Measurements from ENCODE around the gene PRPF38B.
"Not testable (repeated sequence)": the region's sequence is repeated elsewhere in the genome, so short reads cannot be mapped to it uniquely, and the experiment has no call there.

Gene PRPF38B

DNA sequence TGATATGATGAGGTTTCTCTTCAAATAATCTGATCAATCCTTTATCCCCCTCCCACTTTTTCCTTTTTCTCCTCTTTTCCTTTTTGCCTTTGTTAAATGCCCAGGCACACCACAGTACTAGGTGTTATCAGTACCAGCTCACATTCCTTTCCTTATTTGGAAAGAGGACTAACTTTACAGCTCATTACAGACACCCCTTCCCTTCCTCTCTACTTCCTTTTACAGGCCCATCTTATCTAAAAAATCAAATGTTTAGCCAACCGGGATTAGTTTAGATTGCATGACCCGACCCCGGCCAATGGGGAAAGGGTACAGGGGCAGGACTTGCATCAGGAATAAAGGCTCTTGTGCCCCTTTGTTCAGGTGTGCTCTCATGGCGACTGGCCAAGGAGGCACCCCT, 10.4 kb upstream of the PRPF38B start:
- not testable (repeated sequence) for DNase-seq

DNA sequence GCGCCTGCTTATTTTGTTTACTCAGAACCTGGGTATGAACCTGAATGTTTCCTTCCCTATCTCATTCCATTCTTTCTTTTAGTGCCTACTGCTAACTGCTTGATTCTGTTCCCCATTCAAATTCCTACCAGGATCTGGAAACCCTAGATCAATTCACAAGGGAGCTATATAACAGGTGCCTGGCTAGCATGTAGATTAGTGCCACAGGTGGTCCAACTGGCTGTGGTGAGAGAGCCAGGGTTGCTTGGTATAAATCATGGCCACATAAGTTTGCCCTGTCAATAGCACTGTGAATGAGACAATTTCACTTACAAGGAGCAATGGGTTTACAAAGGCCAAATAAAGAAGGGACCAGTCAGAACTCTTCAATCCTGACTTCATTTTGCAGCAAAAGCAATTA, 6.6 kb upstream of the PRPF38B start:
- DNase-seq = no peak

DNA sequence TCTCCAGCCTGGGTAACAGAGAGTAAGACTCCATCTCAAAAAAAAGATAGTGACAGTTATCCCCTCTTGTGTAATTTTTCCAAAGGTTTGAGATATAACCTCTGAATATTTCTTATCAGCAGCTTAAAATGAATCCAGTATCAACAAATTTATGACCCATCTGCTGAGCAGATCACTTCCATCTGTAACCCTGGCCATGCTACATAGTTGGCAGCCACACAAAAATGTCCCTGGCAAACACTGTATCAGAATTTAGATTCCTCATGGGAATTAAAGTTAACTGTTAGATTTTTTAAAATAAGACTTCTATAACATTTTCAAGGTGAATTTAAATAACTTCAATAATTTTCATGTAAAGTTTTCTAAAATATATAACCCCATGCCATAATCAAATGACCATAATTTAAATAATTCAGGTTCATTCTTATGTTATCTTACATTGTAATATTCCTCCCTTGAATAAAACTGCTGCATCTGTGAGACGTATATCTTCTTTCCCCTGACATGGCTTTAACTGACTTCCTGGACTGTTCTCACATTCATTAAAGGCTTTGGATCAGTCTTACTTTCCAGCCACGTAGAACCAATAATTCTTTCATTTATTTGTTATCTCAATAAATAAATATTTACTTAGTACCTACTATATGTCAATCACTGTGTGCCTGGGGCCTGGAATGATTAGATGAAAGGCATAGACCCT, 5.3 kb upstream of the PRPF38B start:
- DNase-seq = no peak

DNA sequence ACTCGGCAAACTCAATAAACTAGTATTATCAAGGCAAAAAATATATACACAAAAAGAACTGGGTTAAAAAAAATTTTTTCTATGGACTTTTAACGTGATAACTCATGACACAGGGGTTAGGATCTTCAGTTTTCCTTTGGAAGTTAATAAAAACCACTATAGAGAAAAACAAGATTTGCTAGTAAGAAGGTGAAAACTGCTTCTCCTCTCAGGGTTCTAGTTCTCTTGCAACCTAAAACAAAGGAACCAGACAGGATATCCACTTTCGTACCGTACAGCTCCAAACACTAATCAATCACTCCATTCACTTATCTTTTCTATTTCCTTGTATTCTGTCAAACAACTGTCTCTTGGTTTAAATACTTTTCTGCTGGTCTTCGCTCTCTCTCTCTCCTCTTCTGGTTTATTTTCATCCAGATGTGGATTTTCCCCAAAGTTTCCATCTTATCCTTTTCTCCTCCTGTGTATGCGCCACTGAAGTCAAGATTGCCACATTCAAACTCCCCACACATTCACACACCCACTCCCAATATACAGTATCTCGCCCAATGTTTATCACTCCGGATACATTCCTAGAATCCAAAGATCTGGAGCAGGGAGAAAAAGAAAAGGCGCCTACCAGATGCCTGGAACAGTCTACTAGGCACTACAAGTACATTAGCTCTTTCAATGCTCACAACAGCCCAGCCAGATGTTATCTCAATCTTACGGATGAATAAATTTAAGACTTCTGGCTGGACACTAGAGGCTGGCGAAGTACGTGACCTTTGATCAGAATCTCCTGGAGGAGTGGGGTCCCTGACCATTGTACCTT, 775 bp upstream of the PRPF38B start:
- DNase-seq = no peak

DNA sequence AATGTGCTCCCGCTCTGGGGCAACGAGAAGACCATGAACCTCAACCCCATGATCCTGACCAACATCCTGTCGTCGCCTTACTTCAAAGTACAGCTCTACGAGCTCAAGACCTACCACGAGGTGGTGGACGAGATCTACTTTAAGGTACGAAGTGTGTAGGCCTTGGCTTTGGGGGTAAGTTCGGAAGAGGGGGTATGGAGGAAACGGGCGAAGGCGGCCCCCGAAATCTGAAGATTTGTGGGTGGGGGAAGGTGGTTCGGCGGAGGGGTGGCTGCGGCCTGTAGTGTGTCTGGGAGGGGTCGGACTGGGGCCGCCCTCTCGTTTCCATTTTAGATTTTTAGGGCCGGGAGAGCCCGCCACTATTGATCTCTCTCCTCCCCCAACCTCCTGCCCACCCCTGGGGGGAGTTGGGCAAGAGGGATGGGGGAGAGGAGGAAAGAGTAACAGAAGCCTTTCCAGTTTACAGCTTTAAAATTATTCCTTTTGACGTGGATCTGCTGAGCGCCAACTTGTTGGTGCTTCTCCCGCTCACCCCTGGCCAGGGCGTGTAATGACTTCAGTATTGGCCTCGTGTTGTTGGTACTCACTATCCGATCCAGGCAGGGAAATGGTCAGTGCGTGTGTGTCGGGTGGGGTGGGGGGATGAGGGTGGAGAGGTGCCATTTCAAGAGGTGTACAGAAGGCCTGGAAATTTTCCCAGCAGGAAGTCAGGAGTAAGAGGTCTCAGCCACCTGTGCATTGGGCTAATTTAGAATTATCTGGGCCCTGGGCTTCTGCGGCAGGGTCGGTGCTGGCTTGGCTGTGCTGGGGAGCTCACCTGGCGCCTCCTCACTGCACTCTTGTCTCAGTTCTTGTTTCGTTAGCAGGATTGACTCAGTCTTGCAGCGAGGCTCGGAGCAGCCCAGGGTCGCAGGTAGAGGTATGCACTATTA, 880 bp downstream of the PRPF38B start:
- peak; percentile 86 for DNase-seq

DNA sequence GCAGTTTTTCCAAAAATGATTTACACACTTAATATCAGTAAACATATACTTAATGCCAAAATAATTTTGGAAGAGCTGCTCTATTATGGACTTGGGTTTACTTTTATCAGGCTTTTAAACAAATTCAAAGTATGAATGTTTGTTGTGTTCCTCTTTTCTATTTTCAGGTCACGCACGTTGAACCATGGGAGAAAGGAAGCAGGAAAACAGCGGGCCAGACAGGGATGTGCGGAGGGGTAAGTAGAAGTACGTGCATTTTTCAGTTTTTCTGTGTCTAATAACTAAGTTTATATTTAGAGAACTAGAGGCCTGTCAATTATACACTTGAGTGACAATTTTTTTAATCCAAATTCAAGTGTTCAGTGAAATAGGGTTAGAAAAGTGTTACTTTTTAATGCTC, 3.4 kb downstream of the PRPF38B start:
- DNase-seq = no peak

DNA sequence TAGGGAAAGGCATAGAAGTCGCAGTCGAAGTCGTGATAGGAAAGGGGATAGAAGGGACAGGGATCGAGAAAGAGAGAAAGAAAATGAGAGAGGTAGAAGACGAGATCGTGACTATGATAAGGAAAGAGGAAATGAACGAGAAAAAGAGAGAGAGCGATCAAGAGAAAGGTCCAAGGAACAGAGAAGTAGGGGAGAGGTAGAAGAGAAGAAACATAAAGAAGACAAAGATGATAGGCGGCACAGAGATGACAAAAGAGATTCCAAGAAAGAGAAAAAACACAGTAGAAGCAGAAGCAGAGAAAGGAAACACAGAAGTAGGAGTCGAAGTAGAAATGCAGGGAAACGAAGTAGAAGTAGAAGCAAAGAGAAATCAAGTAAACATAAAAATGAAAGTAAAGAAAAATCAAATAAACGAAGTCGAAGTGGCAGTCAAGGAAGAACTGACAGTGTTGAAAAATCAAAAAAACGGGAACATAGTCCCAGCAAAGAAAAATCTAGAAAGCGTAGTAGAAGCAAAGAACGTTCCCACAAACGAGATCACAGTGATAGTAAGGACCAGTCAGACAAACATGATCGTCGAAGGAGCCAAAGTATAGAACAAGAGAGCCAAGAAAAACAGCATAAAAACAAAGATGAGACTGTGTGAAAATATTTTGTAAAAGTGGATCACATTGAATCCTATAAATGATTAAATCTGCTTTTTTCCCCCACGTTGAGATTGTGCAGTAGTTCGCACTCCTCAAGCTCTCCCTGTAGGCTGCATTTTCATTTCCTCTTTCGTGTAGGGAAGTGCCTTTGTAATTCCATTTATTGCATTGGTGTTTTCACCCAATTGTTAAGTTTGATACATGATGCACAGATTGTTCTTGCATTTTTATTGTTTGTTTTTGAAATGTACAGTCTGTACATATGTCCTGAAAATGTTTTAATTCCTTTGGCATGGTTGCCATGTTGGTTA, 7.5 kb downstream of the PRPF38B start:
- no peak for DNase-seq

DNA sequence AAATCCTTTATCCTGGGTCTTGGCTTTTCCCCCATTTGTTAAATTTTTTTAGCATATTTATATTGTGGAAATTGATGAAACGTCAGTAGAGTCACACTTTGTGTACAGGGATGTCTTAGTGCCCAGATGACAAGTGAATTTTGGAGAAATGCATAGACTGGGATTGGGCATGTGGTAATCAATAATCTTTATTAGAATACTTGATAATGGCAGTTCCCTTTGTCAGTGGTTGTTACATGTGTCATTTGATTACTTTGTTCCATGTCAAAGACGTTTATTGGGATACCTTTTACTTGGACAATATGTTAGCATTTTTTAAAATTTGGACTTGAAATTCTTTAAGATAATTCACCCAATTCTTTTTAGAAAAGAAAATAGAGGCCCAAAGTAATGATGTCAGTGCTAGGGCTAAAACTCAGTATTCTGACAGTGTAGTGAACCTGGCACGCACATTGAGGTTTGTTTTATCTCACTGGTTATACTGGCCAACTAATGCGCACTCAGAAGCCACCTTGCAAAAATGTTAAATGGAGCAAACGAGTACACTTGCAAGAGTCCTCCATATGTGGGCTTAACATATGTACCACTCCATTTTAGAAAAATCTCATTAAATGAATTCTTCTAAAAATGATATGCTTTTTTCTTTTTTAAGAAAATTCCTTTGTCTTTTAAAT, 9.2 kb downstream of the PRPF38B start:
- no peak for DNase-seq

DNA sequence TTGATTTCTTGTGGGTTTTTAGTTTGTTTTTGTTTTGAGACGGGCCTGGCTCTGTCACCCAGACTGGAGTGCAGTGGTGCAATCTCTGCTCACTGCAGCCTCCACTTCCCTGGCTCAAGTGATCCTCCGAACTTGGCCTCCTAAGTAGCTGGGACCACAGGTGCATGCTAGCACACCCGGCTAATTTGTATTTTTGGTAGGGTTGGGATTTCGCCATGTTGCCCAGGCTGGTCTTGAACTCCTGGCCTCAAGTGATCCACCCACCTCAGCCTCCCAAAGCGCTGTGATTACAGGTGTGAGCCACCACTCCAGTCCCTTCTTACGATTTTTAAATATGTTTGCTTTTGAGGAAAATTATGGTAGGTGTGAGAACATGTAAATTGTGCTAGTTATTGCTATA, 10.0 kb downstream of the PRPF38B start:
- DNase-seq = not testable (repeated sequence)

DNA sequence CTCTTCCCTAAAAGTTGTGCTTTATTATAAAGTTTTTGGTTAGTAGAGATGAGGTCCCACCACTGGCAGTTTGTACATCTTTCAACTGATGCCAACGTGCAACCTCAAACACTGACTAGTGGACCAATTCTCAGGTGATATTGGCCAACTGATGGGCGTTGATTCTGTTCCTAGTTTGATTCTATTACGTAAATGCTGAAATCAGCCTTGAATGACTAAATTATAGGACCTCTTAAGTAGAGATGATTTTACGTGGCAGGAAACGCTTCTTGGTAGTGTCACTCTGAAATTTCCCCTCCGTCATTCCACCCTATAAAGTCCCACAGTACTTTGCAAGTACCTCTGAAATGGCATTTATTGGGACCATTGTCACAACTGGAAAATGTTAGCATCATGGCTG, 11.8 kb downstream of the PRPF38B start:
- peak; percentile 25 for DNase-seq

DNA sequence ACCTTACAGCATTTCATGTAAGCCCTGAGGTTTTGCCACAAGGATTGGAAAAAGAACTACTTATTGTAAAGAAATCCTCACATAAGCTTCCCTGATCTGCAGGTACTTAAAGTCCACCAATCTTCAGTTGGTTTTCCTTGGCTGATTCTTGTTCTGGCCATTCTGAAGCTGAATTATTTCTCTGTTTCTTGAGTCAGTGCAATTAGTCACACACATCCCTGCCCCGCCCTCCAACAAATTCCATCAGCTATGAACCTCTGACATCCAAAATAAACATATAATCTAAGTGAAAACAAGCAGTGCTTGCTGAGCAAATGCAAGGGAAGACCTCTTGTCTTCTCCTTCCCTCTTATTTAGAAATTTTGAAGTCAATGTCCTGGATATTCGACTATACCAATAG, 12.4 kb downstream of the PRPF38B start:
- no peak for DNase-seq

DNA sequence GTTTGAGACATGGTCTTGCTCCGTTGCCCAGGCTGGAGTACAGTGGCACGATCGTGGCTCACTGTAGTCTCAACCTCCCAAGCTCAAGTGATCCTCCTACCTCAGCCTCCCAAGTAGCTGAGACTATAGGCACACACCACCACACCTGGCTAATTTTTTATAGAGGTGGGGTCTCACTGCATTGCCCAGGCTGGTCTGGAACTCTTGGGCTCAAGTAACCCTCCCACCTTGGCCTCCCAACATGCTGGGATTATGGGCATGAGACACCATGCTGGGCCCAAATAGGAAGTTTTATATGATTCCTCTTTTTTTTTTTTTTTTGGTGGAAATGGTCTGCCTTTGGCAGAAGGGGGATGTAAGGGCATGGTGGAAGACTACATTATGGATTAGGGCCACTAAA, 14.5 kb downstream of the PRPF38B start:
- DNase-seq = no peak

DNA sequence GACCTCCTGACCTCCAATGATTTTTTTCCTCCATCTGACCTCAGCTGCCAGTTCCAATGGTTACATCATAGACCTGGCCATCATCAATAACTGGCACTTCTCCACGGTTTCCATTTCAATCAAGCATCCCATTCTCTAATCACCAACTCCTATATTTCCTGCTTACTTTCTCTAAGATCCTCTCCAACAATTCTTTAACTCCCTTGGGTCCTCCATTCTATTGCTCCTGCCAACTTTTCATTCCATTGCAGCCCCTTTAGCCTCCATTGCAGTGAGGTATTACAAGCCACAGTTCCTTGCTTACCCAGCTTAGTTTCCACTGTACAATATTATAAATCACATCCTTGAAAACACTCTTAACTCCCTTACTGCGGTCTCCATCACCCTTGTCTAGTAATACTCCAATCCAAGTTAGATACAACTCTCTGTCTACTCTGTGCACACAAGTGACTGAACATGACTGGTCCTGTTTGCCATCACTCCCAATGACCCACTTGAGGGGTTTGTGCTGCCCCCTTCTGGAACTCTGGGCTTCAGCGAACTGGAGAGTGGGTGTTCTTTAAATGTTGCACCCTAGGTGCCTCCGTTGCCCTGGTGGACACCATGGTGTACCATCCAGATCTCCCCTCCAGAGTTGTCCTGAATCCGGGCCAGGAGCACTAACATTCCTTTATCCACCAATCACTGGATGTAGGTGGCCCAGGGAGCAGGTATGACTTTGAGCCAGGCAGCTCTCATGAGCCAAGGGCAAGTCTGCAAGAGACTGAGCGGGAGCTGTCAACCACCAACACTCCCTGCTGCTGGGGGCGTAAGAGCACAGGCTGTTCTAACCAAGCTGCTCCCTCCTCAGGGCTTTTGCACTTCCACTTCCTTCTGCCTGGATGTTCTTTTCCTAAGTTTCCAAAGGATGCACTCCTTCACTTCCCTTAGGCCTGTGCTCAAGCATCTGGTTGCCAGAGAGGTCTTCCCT, 16.9 kb downstream of the PRPF38B start:
- peak; percentile 67 for DNase-seq

DNA sequence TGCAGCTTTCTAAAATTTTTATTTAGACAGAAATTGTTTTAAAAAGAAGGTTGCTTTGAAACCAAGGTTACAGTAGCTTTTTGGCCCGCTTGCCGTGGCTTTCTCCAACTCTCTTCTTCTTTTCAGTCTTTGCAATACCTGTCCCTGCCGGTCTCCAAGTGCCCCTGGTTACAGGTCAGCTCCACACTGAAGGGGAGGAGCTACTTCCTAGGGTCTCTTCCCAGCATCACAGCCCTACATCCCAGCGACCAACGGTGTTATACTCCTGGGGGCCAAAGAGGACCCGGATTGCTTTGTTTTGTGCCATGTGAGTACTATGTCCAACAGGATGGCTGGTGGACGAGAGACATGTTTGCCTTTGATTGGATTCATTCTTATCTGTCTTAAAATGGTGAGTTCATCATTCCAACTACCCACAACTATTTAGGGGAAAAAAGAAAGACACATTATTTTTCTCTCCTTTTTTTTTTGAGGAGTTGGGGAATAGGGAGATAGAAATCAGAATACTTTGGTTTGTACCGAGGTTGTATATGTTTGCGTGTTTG, 20.6 kb downstream of the PRPF38B start, which contains the start of gene FNDC7:
FNDC7 (plus strand) TSS at position 303 of the 545 bp plus-strand sequence; CDS start at position 329, 26 bp downstream.
- DNase-seq = no peak

DNA sequence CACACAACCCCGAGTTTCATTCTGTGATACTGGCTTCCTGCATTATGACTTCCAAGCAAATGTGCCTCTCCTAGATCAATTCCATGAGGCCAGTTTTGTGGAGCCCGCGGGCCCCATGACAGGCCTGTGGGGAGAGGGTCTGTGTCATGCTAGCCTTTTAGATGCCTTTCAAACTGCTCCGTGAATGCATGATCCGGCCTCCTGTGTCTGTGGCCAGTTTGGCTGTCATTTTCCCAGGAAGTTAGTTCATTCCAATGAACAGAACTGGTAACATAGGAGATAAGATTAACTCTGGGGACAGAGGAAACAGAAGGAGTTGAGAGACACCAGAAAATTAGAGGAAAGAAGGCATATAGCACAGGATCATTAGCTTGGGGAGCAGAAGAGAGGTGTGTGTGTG, 23.8 kb downstream of the PRPF38B start:
- no peak for DNase-seq

DNA sequence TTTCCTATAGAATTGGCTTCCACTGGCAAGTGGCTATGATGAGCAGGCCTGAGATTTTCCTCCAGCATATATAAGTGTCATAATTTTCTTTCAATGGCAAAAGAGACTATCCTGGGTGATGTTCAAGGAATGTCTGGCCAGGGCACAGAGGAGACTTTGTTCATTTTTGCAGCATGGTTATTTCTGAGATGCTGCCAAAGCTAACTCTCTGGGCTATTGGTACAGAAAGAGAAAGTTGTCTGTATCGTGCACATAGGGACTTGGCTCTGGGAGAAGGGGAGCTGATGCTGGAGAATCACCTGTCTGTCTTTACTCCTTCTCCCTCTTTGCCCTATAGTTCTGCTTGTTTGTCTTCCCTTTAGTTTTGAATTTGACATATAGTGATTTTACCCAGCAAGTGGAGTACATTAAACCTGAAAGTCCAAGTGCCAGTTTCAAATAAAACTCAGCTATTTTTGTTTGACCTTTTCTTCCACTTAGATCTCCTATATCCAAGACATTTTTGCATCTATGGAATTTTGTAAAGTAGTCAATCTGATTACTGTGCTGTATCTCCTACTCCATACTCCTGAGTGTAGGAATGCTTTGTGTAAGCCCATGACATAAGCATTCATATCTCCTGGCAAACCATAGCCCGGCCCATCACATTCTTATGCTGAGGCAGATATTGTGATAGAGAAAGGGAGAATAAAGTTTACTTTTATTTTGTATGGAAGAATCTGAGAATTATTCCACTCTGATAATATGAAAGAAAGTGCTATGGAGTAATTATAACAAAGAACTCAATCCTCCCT, 24.5 kb downstream of the PRPF38B start:
- DNase-seq = no peak

DNA sequence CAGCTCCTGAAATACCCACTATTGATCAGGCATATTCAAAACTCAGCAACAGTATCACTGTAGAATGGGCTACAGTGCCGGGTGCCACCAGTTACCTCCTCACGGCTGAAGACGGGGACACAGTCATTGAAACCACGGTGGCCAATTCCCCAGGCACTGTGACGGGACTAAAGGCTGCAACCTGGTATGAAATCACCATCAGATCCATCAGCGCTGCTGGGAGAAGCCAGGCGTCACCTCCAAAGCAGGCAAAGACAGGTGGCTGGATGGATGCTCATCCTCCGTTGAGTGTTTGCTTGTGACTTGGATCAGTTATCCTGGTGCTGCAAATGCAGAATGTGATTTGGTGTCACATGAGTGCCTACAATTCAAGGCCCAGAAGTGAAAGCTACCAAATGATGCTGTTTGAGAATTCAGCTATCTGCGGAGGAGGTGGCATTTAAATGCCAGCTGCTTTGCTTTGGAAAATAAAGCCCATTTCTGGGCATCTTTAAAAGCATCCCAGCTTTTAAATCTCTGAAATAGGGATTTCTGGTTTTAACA, 25.7 kb downstream of the PRPF38B start:
- DNase-seq = no peak

DNA sequence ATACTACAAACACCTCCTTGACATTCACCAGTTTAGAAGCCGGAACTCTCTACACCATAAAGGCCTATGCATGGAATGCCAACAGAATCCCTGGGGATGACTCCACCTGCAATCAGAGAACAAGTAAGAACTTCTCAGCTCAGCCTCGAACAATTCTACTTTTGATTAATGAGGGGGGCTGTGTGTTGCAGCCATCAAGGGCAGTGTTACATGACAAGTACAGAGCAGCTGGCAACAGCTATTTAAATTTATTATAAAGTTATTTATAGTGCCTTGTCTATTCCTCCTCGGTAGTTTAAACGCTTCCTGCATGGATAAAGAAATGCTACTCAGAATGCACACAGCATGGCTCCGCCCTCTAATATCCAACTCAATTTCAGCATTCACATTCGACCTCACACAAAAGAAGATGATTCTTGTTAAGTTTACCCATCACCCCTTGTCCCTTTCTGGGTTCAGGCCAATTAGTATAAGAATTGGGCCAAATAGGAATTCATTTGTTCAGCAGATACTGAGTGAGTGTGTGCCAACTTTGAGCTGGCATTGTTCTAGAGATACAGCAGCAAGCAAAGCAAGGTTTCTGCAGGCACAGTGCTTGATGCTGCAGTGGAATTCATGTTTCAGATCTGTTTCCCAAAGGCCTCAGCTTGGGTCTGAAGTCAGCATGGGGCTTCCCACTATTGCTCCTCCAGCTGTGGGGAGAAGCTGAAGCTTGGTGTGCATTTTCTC, 27.0 kb downstream of the PRPF38B start:
- DNase-seq = no peak

Measured in CD4-positive, alpha-beta T cell treated with Interleukin-15 for 1 hour (primary cell).